Dermis blood vessel endothelial cell (primary cell): ENCODE data around the gene CDH6. TPM values are rescaled to one million over a fixed set of nuclear protein-coding genes. Genes with fewer than 3 reads are reported as not detected.
"Not testable (repeated sequence)": the region's sequence is repeated elsewhere in the genome, so short reads cannot be mapped to it uniquely, and the experiment has no call there.

Source experiments
- DNase-seq: peaks from one replicate; pipeline ENCODE4 v3.0.0; 2010
- total RNA-seq: library from RNA; depleted of rRNA; stranded (reverse); fragments of >200 nt; gene quantifications from 2 replicates; pipeline ENCODE4 v1.2.3, GENCODE V29; 2014

The CDH6 gene
- total RNA-seq, 1 donor from 2014 or later: 1.5 TPM

- DNase-seq: no peak
Measured at GRCh38 chr5:31333475-31333874, 140.0 kb downstream of the CDH6 start.

DNA sequence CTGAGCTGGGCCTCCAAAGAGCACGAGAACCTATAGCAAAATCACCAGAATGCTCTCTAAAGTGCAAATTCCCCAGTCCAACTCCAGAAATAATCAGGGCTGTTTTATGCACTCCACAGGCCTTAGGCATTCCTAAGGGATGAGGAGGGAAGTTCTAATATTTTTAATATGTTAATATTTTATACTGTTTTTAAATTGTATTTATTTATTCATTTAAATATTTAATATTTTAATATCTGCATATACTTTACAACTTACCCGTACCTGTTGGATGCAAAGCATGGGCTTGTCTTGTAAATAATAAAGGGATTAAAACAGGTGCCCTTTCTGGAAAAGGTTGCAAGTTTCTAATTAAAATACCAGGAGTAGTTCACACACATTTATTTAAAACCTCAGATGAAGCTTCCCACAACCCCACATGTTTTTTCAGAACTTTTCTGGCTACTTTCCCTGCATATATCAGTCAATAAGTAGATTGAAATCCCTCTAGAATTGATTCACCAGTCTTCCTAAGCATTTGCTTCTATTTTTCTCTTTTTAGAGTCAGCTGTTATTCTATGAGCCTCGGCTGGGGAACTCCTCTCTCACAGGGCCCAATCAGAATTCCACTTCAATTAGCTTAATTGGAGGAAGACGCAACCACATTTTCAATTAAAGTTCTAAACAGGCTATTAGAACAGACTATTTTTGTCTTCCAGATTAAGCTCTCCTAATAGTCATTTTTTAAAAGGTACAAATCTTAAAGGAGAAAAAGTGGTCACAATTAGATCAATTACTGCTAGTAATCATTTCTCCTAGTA is 140.8 kb downstream of the CDH6 start:
- DNase-seq: no peak

GRCh38 chr5:31335456-31335855 is 142.0 kb downstream of the CDH6 start:
- DNase-seq: no peak

DNA sequence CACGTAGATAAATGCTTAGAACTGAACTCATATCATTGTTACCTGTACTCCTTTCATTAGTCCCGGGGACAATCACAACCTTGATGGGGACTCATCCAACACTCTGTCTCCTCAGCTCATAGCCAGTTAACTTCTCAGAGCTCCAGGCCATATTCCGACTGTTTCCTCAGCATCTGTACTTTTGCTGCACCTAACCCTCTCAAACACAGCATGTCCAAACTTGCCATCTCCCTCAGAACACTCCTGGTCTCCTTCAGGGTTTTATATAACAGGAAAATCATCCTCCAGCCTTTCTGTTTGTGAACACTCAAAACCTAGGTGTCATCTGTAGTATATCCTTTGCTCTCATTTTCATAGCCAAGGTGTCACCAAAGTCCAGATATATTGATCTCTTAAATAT is 150.5 kb downstream of the CDH6 start:
- DNase-seq: no peak

DNA sequence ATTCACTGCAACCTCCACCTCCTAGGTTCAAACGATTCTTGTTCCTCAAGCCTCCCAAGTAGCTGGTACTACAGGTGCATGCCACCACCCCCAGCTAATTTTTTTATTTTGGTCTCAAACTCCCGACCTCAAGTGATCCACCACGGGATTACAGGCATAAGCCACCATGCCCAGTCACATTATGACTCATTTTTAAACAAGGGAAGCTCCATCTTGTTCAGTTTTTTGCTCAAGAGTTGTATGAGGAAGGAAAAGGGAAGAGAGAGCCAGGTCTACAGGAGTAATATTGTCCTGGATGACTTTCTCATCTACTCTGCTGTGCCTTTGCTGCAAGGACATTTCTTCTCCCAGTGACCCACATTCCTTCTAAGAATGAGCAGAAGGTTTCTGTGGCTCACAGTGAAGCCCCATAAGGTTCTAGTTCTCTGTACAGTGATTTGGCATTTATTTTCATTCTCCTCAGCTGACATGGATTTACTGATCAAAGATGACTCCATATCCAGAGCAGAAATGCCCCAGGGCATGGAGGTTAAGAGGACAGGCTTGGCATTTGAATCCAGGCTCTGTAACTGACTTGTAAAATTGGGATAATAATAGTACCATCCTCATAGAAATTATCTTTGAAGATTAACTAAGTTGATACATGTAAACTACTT is 153.5 kb downstream of the CDH6 start:
- no peak for DNase-seq

DNA sequence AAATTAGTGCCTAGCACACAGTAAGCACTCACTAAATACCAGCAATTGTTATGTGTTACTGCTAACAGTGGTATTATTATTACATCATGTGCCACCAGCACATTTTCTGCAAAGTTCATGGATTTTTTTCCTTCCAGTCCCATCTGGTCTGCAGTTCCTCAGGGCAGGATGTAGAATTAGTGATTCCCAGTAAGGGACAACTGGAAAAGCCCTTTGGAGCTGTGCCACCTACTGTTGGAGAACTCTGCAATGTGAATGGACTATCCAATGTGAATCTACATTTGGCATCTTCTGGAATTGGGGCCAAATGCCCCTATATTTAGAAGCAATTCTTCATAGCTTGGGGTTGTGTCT is 154.0 kb downstream of the CDH6 start:
- DNase-seq: no peak

DNA sequence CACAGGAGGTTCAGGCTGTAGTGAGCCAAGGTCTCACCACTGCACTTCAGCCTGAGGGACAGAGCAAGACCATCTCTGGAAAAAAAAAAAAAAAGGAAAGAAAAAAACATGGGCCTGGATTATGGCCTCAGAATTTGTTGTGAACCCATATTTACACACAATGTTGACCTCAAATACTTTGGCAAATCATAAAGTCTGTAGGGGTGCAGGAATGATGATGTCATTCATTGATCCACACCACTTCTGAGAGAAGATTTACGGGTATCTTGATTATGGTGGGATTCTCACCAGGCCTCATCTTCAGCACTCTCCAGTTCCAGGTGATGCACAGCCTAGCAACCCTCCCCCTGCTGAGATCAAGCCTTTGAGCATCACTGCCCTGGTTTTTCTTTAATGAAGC is 156.9 kb downstream of the CDH6 start:
- no peak for DNase-seq

DNA sequence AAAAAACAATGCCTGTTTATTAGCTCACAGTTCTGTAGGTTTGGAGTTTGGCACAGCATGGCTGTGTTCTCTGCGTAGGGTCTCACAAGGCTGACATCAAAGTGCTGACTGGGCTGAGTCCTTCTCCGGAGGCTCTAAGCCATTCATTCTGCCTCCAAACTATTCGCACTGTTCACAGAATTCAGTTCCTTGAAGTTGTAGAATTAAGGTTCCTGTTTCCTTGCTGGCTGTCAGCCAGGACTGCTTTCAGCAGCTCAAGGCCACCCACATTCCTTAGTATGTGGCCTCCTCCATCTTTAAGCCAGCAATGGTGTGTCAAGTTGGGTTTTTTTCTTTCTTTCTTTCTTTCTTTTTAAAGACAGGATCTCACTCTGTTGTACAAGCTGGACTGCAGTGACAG is 161.9 kb downstream of the CDH6 start:
- DNase-seq: no peak

DNA sequence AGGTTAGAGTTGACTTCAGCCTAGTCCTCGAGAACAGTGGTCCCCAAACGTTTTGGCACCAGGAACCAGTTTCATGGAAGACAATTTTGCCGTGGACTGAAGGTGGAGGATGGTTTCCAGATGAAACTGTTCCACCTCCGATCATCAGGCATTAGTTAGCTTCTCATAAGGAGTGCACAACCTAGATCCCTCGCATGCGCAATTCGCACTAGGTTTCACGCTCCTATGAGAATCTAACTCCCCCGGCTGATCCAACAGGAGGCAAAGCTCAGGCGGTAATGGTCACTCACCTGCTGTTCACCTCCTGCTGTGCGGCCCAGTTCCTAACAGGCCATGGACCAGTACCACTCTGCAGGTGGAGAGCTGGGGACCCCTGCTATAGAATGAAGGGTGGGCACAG is 163.6 kb downstream of the CDH6 start:
- no peak for DNase-seq

- no peak for DNase-seq
Measured at GRCh38 chr5:31359839-31360238, 166.4 kb downstream of the CDH6 start.

- DNase-seq: no peak
Measured at GRCh38 chr5:31361234-31361633, 167.7 kb downstream of the CDH6 start.

DNA sequence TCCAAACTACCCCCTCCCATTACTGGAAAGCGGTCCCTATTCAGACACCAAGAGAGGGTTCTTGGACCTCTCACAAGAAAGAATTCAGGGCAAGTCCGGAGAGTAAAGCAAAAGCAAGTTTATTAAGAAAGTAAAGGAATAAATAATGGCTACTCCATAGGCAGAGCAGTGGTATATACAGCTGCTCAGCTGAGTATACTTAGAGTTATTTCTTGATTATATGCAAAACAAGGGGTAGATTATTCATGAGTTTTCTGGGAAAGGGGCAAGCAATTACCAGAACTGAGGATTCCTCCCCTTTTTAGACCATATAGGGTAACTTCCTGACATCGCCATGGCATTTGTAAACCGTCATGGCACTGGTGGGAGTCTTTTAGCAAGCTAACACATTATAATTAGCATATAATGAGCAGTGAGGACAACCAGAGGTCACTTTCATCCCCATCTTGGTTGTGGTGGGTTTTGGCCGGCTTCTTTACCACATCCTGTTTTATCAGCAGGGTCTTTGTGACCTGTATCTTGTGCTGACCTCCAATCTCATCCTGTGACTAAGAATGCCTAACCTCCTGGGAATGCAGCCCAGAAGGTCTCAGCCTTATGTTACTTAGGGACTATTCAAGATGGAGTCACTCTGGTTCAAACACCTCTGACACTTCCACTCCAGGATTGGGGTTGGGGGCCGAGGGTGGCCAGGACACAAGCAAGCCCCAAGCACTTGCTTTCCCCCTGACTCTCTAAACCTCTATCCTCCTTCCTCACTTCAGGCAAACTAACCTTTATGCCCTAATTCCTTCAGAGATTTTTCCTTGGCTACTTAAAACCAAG is 168.4 kb downstream of the CDH6 start:
- DNase-seq: not testable (repeated sequence)

DNA sequence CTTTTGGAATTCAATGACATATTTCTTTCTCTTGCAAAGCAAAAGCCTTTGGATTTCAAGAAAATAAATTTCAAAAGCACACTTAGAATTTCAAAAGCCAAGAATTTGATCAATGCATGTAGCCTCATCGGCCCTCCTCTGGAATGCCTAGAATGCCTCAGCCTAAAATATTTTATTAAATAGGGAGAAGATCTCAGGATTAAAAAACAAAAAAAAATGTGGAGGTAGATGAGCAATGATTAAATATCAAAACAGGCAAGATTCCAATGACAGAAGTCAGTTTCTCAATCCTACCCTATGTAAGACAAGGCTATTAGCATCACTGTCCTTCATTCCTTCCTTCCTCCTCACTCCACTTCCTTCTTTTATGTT is 169.0 kb downstream of the CDH6 start:
- no peak for DNase-seq

GRCh38 chr5:31362931-31363568 is 169.6 kb downstream of the CDH6 start:
- no peak for DNase-seq

GRCh38 chr5:31364881-31365636 is 171.6 kb downstream of the CDH6 start:
- no peak for DNase-seq

DNA sequence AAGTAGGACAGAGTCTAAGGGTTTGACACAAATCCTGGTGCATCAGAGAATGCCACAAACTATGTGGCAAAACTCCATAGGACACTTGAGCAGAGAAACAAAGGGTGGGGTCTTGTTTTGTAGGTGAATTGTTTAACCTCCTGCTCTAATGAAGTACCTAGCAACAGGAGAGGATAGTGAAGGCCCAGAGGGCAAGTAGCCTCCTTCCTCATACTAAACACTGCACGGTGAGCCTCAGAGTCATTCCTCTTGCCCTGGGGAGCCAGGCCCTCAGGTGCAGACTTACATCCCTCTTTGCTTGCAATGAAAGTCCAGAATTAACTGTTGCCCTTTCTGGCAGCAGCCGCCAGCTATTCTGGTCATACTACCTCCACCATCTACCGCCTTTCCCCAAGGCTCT is 172.3 kb downstream of the CDH6 start:
- DNase-seq: no peak

- no peak for DNase-seq
Measured at GRCh38 chr5:31366941-31367340, 173.5 kb downstream of the CDH6 start.

DNA sequence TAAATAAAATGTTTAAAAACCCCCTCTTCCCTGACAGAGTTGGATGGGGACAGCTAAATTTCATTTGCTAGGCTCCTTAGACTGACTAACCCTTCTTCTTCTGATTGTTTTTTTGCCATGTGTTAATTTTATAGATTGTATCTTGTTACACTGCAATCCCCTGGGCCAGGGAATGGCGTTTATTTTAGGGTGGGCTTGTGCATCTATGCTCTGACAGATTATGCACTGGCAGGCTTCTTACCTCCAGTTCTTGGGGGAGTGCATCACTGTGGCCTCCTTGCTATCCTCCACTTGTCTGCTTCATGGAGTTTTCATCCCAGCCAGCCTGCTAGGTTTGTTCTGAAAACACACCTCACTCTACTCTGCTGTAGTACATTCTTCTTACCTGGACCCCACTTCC is 178.6 kb downstream of the CDH6 start:
- no peak for DNase-seq

DNA sequence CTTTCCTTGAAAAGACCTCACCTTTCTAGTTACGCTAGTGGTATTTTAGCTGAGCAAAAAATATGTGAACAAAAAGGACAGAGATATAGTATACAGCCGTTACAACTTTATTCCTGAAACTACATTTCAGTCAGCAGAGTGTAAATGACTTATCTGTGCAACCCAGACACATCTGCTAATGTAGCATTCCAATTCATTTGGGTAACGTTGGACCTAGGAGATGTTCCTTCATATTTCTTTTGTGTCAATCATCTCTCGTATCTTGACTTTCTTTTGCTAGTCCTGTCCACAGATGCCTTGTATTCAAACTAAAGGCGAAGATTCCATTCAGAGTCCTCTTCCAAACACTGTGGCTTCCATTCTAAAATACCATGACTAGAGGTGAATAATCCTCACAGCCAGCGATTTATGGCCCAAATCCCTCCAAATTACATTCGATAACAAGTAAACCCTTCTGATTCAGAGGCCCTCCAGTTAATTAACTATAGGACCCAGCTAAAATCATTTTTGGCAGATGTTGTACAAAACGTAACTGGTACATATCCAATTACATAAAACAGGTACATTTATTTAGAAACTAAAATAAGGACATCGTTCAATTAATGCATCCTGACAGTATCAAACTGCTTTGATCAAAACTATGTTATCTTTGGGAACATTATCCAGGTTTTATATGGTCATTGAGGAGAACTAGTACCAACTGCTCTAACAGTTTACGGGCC is 182.7 kb downstream of the CDH6 start:
- DNase-seq: no peak

DNA sequence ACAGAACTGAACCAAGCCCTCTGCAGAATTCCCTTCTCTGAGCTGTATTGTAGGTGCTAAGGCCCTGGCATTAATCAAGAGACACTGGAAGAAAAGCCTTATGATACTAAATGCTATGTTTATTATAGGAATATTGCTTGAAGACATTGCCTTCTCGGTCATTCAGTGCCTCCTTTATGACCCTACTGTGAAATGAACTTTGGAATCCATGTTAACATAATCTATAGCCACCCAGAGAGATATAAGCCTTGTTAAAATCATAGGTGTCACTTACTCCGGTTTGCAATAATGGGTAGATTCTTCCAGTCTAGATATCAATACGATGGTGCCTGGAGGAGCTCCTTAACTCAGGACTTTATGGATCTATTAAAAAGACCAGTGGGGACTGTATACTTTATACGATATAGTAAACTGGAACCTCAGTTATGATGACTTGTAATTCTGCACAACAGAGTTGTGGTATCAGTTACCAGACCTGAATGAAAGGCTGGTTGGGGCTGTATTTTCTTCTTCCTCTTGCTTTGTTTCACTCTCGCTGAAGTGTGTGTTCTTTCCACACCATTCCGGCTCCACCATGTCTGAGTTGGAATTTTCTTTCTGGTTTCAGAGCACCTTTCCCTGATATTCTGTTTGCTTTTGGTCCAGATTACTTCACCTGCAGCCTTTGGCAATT is 183.9 kb downstream of the CDH6 start:
- DNase-seq: no peak

GRCh38 chr5:31378136-31378535 is 184.7 kb downstream of the CDH6 start:
- DNase-seq: no peak
